Thyroid gland (tissue), 4 donors: ENCODE measurements around the gene USP19. TPM values are rescaled to one million over a fixed set of nuclear protein-coding genes. Genes with fewer than 3 reads are reported as not detected.

Experiments used
- DNase-seq, 2 donors: peaks; one replicate each; pipeline ENCODE4 v3.0.0-alpha.2; 2019
- H3K27ac ChIP-seq, 3 donors: fragments of 200-600 bp; sonication (generic); 1 replicate in 2 of 3; 2 replicates in 1 of 3; pipeline ENCODE4 v1.5.1; 2016 to 2019; ENCODE audit warnings: mild to moderate bottlenecking in 1 of 3, moderate library complexity in 1 of 3
- H3K27me3 ChIP-seq: fragments of 200-600 bp; sonication (generic); one replicate; pipeline ENCODE4 v1.5.1; 2019
- H3K36me3 ChIP-seq, 2 donors: fragments of 200-600 bp; sonication (generic); one replicate each; pipeline ENCODE4 v1.5.1; 2016 to 2019
- H3K4me1 ChIP-seq, 2 donors: fragments of 200-600 bp; sonication (generic); one replicate each; pipeline ENCODE4 v1.5.1; 2017 to 2019
- H3K4me3 ChIP-seq, 3 donors: fragments of 200-600 bp; sonication (generic); replicated peaks in 1 of 3; 1 replicate in 2 of 3; 2 replicates in 1 of 3; pipeline ENCODE4 v1.5.1; 2016; ENCODE audit warnings: mild to moderate bottlenecking in 1 of 3
- H3K9me3 ChIP-seq: fragments of 200-600 bp; sonication (generic); one replicate; pipeline ENCODE4 v1.5.1; 2017
- POLR2A ChIP-seq, 2 donors: fragments of 450-650 bp; IDR thresholded peaks; one replicate each; pipeline ENCODE4 v1.6.1; 2017; ENCODE audit warnings: antibody characterized with exemption in 2 of 2, mild to moderate bottlenecking in 2 of 2, moderate library complexity in 1 of 2
- WGBS, 2 donors: methylation state at CpG; one replicate each; pipeline ENCODE4 v1.1.5; 2017; 5-methylcytosine and 5-hydroxymethylcytosine counted together
- intact Hi-C: fragments of 100-400 bp; cut with DNase I; formaldehyde crosslinking; loops from one replicate; pipeline ENCODE4 v1.15.1; 2023
- total RNA-seq, 4 donors: library from RNA; depleted of rRNA; stranded (reverse); fragments of >200 nt; gene quantifications; one replicate each; pipeline ENCODE4 v1.2.3, GENCODE V29; 2016
- TF ChIP-seq, protein P1 (sequence below), 6 experiments: fragments of 200-600 bp in 3 of 6; fragments of 450-650 bp in 3 of 6; sonication (generic) in 3 of 6; IDR thresholded peaks; one replicate each; pipeline ENCODE4 v1.5.1; 2016 to 2019; ENCODE audit warnings: antibody characterized with exemption in 6 of 6, mild to moderate bottlenecking in 2 of 6, inconsistent platforms in 1 of 6, moderate library complexity in 1 of 6

USP19 gene
- total RNA-seq, 4 donors from 2014 or later, result 72.3 to 104 (median 77.4) TPM

DNA sequence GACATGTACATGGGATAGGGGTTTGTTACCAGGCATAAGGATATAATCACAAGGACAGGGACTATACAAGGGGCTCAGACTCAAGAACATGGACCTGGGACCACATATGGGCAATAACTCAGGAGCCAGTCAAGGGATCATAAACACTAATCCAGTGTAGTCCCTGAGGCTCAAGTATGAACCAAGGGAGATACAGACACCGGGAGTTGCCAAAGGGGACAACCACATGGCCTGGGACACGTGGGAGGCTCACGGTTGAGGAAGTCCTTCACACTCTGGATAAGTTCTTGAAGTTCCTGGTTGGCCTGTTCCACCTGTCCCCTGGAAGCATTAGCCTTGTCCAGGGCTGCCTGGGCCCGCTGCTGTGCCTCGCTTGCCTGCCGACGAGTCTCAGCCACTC, 1.8 kb upstream of the USP19 start:
- Histone ChIP-seq H3K27ac (no peak overlapping the region), H3K9me3 (no peaks in the 10 kb centered on the region), H3K4me3 (no peak overlapping the region), H3K36me3 (peaks cover 56 to 71% of the 10 kb centered on the region in 2 donors), H3K27me3 (no peaks in the 10 kb centered on the region), H3K4me1 (peaks cover 10 to 17% of the 10 kb centered on the region in 2 donors)
- intact Hi-C loops, result no loop called here
- no peak for DNase-seq
- WGBS, 2 donors, result 92 to 100% methylated on average over 2 to 7 of the region's 7 CpGs
- TF ChIP-seq POLR2A (IDR thresholded peaks at IDR 0.05), result no peak
- TF ChIP-seq, protein P1, sequence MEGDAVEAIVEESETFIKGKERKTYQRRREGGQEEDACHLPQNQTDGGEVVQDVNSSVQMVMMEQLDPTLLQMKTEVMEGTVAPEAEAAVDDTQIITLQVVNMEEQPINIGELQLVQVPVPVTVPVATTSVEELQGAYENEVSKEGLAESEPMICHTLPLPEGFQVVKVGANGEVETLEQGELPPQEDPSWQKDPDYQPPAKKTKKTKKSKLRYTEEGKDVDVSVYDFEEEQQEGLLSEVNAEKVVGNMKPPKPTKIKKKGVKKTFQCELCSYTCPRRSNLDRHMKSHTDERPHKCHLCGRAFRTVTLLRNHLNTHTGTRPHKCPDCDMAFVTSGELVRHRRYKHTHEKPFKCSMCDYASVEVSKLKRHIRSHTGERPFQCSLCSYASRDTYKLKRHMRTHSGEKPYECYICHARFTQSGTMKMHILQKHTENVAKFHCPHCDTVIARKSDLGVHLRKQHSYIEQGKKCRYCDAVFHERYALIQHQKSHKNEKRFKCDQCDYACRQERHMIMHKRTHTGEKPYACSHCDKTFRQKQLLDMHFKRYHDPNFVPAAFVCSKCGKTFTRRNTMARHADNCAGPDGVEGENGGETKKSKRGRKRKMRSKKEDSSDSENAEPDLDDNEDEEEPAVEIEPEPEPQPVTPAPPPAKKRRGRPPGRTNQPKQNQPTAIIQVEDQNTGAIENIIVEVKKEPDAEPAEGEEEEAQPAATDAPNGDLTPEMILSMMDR (IDR thresholded peaks at IDR 0.05), result no peak

DNA sequence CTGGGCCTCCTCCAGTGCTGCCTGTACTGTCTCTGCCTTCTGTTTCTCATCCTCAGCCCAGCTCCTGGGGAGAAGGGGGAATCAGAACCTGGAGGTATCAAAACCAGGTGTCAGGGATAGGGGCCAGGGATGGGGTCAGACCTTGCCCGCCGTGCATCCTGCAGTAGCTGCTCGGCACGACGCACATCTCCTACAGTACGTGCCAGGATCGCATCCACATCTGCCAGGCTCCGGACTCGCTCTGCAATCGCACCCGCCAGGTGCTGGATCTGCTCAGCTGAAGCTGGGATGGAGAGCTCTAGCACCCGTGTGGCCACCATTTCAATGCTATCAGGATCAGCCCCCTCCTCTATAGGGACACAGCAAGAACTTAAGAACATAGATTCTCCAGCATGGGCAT, 1.4 kb upstream of the USP19 start:
- Histone ChIP-seq H3K27me3 (no peaks in the 10 kb centered on the region), H3K4me3 (no peak overlapping the region), H3K27ac (no peak overlapping the region), H3K36me3 (peaks cover 56 to 72% of the 10 kb centered on the region in 2 donors), H3K9me3 (no peaks in the 10 kb centered on the region), H3K4me1 (peaks cover 10 to 17% of the 10 kb centered on the region in 2 donors)
- intact Hi-C loops, result no loop called here
- WGBS, 2 donors, result 94 to 98% methylated on average over 12 of the region's 12 CpGs
- DNase-seq, result no peak
- no peak for TF ChIP-seq POLR2A (IDR thresholded peaks at IDR 0.05)
- TF ChIP-seq, protein P1 (IDR thresholded peaks at IDR 0.05), result no peak

DNA sequence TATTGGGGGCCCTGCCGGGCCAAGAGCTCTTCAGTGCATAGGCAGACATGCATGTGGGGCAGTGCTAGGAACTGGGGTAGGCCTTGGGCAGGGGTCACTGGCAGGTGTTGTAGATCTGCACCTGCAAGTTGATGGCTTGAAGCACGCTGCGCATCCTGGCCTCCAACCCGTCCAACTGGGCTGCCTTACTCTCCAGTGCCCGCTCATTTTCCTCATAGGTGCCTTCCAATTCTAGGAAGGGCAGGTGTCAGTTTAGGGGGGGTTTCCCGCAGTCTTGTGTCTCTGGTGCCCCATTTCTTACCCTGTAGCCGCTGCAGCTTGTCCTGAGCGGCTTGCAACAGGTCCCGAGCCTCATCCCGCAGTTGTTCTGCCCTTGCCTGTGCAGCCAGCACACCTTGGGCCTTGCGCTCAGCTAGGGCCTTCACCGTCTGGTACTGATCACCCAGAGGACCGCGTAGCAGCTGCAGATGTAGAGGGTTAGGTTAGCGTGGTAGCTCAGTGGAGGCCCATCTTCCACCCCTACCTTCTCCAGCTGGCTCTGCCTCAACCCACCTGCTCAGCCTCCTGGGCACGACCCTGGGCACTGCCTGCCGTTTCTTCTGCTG, 611 bp upstream of the USP19 start:
- peaks cover 10 to 17% of the 10 kb centered on the region in 2 donors for H3K4me1 ChIP-seq
- TF ChIP-seq POLR2A (IDR thresholded peaks at IDR 0.05), result no peak
- TF ChIP-seq, protein P1 (IDR thresholded peaks at IDR 0.05), result no peak
- no peaks in the 10 kb centered on the region for H3K27me3 ChIP-seq
- peak overlapping the region; percentile 90 to 95 (median 91) for H3K27ac ChIP-seq
- H3K4me3 ChIP-seq, result peak overlapping the region in 1 of 3 donors; percentile 96
- intact Hi-C loops, result no loop called here
- WGBS, 2 donors, result 80 to 90% methylated on average over 16 of the region's 17 CpGs
- H3K9me3 ChIP-seq, result no peaks in the 10 kb centered on the region
- peaks cover 57 to 74% of the 10 kb centered on the region in 2 donors for H3K36me3 ChIP-seq
- DNase-seq, result no peak

DNA sequence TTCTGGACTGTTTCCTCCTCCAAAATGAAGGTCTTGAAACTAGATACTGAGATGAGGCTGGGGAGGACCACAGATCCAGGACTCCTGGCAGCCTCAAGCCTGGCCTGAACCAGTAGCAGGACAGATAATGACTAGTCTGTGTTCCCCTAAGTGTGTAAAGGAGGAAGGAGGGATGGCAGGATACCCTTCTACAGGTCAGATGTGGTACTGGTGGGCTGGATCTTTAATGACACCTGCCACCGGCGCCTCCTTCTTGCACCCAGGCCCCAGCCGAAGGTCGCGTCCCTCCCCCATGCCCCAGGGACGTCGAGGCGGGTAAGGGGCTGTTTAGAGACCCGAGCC, 556 bp downstream of the USP19 start:
- no peak for DNase-seq
- Histone ChIP-seq H3K4me3 (peak overlapping the region; percentile 96 to 97 (median 96)), H3K27ac (peak overlapping the region; percentile 90 to 95 (median 91)), H3K27me3 (no peaks in the 10 kb centered on the region), H3K4me1 (peaks cover 10 to 17% of the 10 kb centered on the region in 2 donors), H3K36me3 (peaks cover 59 to 74% of the 10 kb centered on the region in 2 donors), H3K9me3 (no peaks in the 10 kb centered on the region)
- WGBS, 2 donors, result 0% methylated on average over 3 of the region's 9 CpGs; no CpG with 5 or more reads in 1 of the 2 donors
- intact Hi-C loops, result no loop called here
- no peak for TF ChIP-seq POLR2A (IDR thresholded peaks at IDR 0.05)
- TF ChIP-seq, protein P1 (IDR thresholded peaks at IDR 0.05), result no peak

DNA sequence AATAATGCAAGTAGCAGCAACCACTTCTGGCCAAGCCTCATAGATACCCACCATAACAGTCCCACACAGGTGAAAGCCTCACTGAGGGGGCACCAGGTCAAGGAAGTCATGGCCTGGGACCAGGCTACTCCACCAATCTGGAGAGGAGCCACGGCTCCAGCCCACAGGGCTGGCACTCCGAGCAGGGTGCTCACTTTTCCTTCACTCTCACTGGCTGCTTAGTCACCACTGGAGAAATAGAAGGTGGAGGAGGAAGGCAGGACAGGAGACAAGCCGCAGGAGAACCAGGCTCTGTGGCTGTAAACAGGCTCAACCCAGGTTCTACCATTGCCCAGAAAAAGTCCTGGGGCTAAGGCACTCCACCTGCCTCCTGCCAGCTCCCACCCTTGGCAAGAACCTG, 1.2 kb downstream of the USP19 start:
- no peak for DNase-seq
- TF ChIP-seq, protein P1 (IDR thresholded peaks at IDR 0.05), result no peak
- TF ChIP-seq POLR2A (IDR thresholded peaks at IDR 0.05), result no peak
- 50 to 62% methylated on average over 2 to 3 of the region's 3 CpGs for WGBS, 2 donors
- H3K9me3 ChIP-seq, result no peaks in the 10 kb centered on the region
- peak overlapping the region in 2 of 3 donors; percentile 90 to 91 for H3K27ac ChIP-seq
- peak overlapping the region in 2 of 3 donors; percentile 96 for H3K4me3 ChIP-seq
- H3K27me3 ChIP-seq, result no peaks in the 10 kb centered on the region
- peaks cover 59 to 74% of the 10 kb centered on the region in 2 donors for H3K36me3 ChIP-seq
- peaks cover 10 to 17% of the 10 kb centered on the region in 2 donors for H3K4me1 ChIP-seq
- intact Hi-C loops, result no loop called here
